BJ (cell line): ENCODE measurements around the gene PROX2. TPM values are rescaled to one million over a fixed set of nuclear protein-coding genes. Genes with fewer than 3 reads are reported as not detected.

ENCODE experiments used
- CTCF ChIA-PET: fragments of 350-600 bp; formaldehyde crosslinking; extraction: SDS; loops from one replicate; lab custom pipeline; 2021; ENCODE audit warnings: antibody characterized with exemption, inconsistent platforms; lab: Yijun Ruan, JAX
- POLR2A ChIA-PET: fragments of 300-600 bp; sonication (Branson Sonifier 250); formaldehyde crosslinking; extraction: SDS; loops from one replicate; lab custom pipeline; 2021; ENCODE audit warnings: antibody characterized with exemption; lab: Charles Lee
- DNase-seq: peaks from one replicate; pipeline ENCODE4 v3.0.0-alpha.2; 2011; ENCODE audit warnings: low read depth
- H3K27me3 ChIP-seq: 2 replicates; pipeline ENCODE4 v1.6.0; 2011; ENCODE audit warnings: low read length; ENCODE audit not compliant: control insufficient read depth, insufficient read depth
- H3K36me3 ChIP-seq: 2 replicates; pipeline ENCODE4 v1.5.1; 2011; ENCODE audit warnings: low read length; ENCODE audit not compliant: control insufficient read depth, insufficient read depth
- H3K4me3 ChIP-seq: 2 replicates; pipeline ENCODE4 v1.5.1; 2011; ENCODE audit warnings: low read depth, mild to moderate bottlenecking, control low read depth, low read length
- CTCF ChIP-seq: IDR thresholded peaks from 2 replicates; pipeline ENCODE4 v1.5.1; 2011; ENCODE audit warnings: low read depth, mild to moderate bottlenecking, control low read depth, inconsistent platforms, low read length, moderate library complexity; ENCODE audit not compliant: insufficient read depth
- polyA plus RNA-seq: library from polyadenylated mRNA; depleted of rRNA; stranded (reverse); fragments of >200 nt; gene quantifications from 2 replicates; pipeline ENCODE4 v1.2.3, GENCODE V29; 2011

PROX2 gene
- polyA plus RNA-seq, 1 experiment: not detected

DNA sequence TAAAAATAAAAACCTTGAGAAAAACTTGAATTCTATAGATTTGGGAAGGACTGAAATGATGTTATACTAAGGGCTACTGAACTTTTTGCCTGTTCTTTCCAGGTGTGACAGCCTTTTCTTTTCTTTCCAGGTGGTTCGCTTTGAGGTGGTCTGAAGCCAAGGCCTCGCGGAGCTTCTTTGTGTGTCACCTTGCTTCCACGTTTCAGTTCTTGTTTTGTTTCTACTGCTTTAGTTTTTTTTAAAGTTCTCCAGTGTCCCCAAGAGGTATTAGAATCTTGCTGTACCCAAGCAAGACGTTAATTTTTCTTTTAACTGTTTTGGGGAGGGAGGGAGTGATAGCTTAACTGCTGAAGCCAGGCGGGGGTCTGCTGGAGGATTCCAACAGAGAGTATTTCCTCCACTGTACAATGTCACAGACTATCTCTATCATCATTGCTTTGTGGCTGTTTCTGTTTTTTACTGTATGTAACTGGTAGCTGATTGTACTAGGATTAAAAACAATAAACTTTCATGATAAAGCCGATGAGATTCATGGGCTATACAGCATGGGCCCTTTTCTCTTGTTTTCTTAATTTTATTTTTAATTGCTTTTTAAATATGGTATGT is 40.2 kb downstream of the PROX2 start:
- Histone ChIP-seq H3K36me3 (peaks cover 2% of the 10 kb centered on the region), H3K4me3 (no peak overlapping the region), H3K27me3 (no peaks in the 10 kb centered on the region)
- no peak for DNase-seq
- no peak for TF ChIP-seq CTCF
- ChIA-PET CTCF (interaction anchor here (1.0 to 1.6 kb wide), 5 partner anchors 18 to 70 kb away, joined by 3 to 6 read pairs (median 4); no protein-coding TSS in a partner anchor), POLR2A (interaction anchor here (0.6 kb wide), 1 partner anchor 460 kb away, joined by 13 read pairs; no protein-coding TSS in a partner anchor)

DNA sequence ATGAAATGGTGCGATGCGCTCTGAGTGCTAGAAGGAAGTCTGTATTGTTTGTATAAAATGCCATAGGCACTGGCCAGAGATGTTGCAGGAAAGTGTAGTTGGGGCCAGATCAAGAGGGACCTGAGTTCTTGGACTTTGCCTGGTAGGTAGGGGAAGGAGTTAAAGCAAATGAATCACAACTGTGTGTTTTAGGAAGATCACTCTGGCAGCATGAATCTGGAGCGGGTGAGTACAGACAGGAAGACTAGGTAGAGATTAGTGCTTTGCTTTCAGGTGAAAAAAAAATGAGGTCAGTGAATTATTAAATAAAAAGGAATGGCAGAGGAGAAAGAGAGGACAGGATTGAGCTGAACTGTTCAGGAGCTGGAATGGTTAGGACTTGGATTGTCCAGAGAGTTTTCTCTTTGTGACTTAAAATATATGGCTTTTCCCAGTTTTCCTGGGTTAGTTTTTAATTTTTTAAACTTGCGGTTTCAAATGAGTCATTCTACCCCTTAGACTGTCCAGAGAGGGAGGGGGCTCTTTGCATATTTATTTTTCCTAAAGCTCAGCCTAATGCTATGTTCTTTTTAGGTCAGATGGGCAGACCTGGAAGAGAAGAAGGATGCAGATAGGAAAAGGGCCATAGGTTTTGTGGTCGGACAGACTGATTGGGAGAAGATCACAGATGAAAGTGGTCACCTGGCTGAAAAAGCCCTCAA is 41.1 kb downstream of the PROX2 start:
- no peak for DNase-seq
- Histone ChIP-seq H3K27me3 (no peaks in the 10 kb centered on the region), H3K4me3 (no peak overlapping the region), H3K36me3 (peaks cover 3% of the 10 kb centered on the region)
- ChIA-PET CTCF (interaction anchor here (1.0 to 1.6 kb wide), 4 partner anchors 10 to 33 kb away, joined by 3 to 5 read pairs (median 4); no protein-coding TSS in a partner anchor), POLR2A (interaction anchor here (0.6 kb wide), 1 partner anchor 461 kb away, joined by 13 read pairs; no protein-coding TSS in a partner anchor)
- no peak for TF ChIP-seq CTCF

GRCh38 chr14:74832849-74833248 is 43.1 kb downstream of the PROX2 start:
- POLR2A ChIA-PET: no interaction called here

GRCh38 chr14:74829251-74829650 is 46.7 kb downstream of the PROX2 start:
- ChIA-PET POLR2A (no interaction called here), CTCF (no interaction called here)
- TF ChIP-seq CTCF: no peak
- H3K36me3 ChIP-seq: peaks cover 3% of the 10 kb centered on the region
- H3K4me3 ChIP-seq: no peak overlapping the region
- DNase-seq: no peak
- H3K27me3 ChIP-seq: no peaks in the 10 kb centered on the region

More at GRCh38 chr14:74832849-74833248, 43.1 kb downstream of the PROX2 start:
- H3K27me3 ChIP-seq: no peaks in the 10 kb centered on the region
- CTCF ChIA-PET: no interaction called here
- no peak overlapping the region for H3K4me3 ChIP-seq
- peaks cover 3% of the 10 kb centered on the region for H3K36me3 ChIP-seq
- DNase-seq: no peak
- TF ChIP-seq CTCF: no peak

DNA sequence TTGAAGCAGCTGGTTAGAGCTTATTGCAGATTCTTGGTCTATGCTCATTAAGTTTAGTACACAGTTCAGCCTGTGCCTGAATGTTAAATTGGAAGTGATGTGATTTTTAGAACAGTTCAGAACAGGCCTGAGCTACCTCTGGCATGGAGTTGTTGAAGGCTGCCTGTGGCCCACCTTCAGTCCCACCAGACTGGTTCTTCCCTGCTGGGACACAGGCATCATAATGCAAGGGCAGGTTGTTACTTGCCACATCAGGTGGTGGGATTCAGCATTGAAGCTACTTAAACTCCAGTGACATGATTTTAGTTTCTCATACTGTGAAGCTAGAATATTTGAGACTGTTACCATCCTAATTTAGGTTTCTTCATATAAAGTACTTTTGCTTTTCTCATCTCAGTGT is 49.4 kb downstream of the PROX2 start:
- CTCF ChIA-PET: interaction anchor here (1.5 kb wide), 1 partner anchor 32 kb away, joined by 3 read pairs; no protein-coding TSS in a partner anchor
- DNase-seq: no peak
- Histone ChIP-seq H3K27me3 (no peaks in the 10 kb centered on the region), H3K36me3 (peaks cover 3% of the 10 kb centered on the region), H3K4me3 (no peak overlapping the region)
- POLR2A ChIA-PET: no interaction called here
- TF ChIP-seq CTCF: no peak
